ENCODE results near the gene COX6A2. TPM values are rescaled to one million over a fixed set of nuclear protein-coding genes. Genes with fewer than 3 reads are reported as not detected.

The COX6A2 gene
- total RNA-seq, 1 experiment from 2014 or later = not detected

DNA sequence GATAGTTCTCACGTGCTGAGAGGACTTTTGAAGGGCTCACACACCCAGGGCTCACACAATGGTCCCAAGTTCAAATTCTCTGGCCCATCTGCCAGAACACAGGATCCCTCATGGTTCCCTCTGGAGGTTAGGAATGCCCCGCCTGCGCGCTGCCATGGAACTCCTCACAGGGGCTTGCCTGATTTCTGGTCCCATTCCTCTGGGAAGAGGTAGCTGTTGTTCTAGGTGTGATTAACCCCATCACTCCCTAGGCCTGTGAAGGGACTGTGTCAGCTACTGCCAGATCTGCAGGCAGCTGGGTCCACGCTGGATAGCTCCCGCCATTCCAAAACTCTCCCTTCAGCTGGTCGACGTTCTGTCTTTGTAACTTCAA lies 28.8 kb upstream of the COX6A2 start:
- DNase-seq (ENCODE audit: low read depth, low spot score) (no peak), ATAC-seq (no peak)
- H3K9me3 ChIP-seq (ENCODE audit: control insufficient read depth, insufficient read depth, low read depth, low read length) = no peaks in the 10 kb centered on the region
- TSS peak; percentile 70 for BruUV-seq (replicated peaks)
- TF ChIP-seq TCF7L2 (IDR thresholded peaks at IDR 0.05; ENCODE audit: low read depth, low read length) = no peak
- TF ChIP-seq, protein P1, sequence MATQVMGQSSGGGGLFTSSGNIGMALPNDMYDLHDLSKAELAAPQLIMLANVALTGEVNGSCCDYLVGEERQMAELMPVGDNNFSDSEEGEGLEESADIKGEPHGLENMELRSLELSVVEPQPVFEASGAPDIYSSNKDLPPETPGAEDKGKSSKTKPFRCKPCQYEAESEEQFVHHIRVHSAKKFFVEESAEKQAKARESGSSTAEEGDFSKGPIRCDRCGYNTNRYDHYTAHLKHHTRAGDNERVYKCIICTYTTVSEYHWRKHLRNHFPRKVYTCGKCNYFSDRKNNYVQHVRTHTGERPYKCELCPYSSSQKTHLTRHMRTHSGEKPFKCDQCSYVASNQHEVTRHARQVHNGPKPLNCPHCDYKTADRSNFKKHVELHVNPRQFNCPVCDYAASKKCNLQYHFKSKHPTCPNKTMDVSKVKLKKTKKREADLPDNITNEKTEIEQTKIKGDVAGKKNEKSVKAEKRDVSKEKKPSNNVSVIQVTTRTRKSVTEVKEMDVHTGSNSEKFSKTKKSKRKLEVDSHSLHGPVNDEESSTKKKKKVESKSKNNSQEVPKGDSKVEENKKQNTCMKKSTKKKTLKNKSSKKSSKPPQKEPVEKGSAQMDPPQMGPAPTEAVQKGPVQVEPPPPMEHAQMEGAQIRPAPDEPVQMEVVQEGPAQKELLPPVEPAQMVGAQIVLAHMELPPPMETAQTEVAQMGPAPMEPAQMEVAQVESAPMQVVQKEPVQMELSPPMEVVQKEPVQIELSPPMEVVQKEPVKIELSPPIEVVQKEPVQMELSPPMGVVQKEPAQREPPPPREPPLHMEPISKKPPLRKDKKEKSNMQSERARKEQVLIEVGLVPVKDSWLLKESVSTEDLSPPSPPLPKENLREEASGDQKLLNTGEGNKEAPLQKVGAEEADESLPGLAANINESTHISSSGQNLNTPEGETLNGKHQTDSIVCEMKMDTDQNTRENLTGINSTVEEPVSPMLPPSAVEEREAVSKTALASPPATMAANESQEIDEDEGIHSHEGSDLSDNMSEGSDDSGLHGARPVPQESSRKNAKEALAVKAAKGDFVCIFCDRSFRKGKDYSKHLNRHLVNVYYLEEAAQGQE (IDR thresholded peaks at IDR 0.05; ENCODE audit: insufficient read depth in 1 of 2, low read depth in 2 of 2, low read length in 1 of 2) = 0 out of 4 replicates have a peak, but pooled peaks of 1 of the 2 experiments have one; percentile 28
- in situ Hi-C loops (cut with HindIII; ENCODE audit: low pct_unique_long_range_greater_than_20kb, low sequenced_read_pairs) (no loop called here), intact Hi-C loops (cut with micrococcal nuclease; ENCODE audit: unreplicated experiment) (loop anchor here (5.0 kb wide), 1 partner anchor 410 kb away; no protein-coding TSS in a partner anchor)
- H3K27ac ChIP-seq (ENCODE audit: low read length) = peak overlapping the region; percentile 94
- H3K36me3 ChIP-seq (ENCODE audit: control insufficient read depth, insufficient read depth, low read length) = no peaks in the 10 kb centered on the region
- H3K4me1 ChIP-seq (ENCODE audit: control insufficient read depth, insufficient read depth, low read length) = peaks cover 52% of the 10 kb centered on the region
- POLR2A ChIA-PET = interaction anchor here (0.6 kb wide), 1 partner anchor 658 kb away, joined by 9 read pairs; no protein-coding TSS in a partner anchor
- peak overlapping the region; percentile 78 to 93 for H3K4me3 ChIP-seq (ENCODE audit: low read depth in 2 of 2, low read length in 2 of 2)
- no peaks in the 10 kb centered on the region for H3K27me3 ChIP-seq (ENCODE audit: control insufficient read depth, insufficient read depth, low read length)
- CTCF ChIA-PET = no interaction called here

DNA sequence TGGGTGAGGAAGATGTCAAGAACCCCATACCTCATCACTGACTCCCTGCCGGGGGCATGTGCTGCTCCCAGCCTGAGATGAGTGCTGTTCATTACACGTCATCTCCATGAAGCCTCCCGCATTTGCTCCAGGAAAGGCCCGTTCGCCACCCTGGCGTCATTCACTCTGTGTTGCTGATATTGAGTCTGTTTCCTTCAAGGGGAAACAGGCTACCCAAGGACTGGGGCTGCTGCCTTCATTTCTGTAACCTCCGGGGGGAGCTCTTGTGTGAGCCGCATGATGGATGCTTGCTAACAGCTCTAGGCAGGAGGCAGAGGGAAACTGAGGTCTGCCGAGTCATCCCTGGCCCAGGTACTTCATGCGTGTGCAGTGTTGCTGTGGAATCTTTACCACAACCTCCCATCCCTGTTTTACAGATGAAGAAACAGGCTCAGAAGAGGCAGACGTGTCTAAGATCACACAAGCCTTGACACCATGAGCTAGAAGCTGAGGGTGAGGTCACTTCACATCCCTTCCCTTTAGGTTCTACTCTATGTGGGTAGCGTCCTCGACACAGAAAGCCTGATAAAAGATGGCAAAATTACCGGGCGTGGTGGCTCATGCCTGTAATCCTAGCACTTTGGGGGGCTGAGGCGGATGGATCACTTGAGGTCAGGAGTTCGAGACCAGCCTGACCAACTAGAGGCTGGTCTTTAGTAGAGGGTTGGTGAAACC lies 27.6 kb upstream of the COX6A2 start:
- BruUV-seq (replicated peaks) = TSS peak; percentile 32
- Histone ChIP-seq H3K9me3 (ENCODE audit: control insufficient read depth, insufficient read depth, low read depth, low read length) (no peaks in the 10 kb centered on the region), H3K27ac (ENCODE audit: low read length) (no peak overlapping the region), H3K4me1 (ENCODE audit: control insufficient read depth, insufficient read depth, low read length) (peaks cover 56% of the 10 kb centered on the region), H3K27me3 (ENCODE audit: control insufficient read depth, insufficient read depth, low read length) (no peaks in the 10 kb centered on the region), H3K36me3 (ENCODE audit: control insufficient read depth, insufficient read depth, low read length) (no peaks in the 10 kb centered on the region), H3K4me3 (ENCODE audit: low read depth in 2 of 2, low read length in 2 of 2) (no peak overlapping the region)
- TF ChIP-seq, protein P1 (IDR thresholded peaks at IDR 0.05; ENCODE audit: insufficient read depth in 1 of 2, low read depth in 2 of 2, low read length in 1 of 2) = no peak
- TF ChIP-seq TCF7L2 (IDR thresholded peaks at IDR 0.05; ENCODE audit: low read depth, low read length) = no peak
- TF ChIP-seq POLR2AphosphoS5 (IDR thresholded peaks at IDR 0.05; ENCODE audit: low read depth, low read length) = no peak
- TF ChIP-seq, protein P2, sequence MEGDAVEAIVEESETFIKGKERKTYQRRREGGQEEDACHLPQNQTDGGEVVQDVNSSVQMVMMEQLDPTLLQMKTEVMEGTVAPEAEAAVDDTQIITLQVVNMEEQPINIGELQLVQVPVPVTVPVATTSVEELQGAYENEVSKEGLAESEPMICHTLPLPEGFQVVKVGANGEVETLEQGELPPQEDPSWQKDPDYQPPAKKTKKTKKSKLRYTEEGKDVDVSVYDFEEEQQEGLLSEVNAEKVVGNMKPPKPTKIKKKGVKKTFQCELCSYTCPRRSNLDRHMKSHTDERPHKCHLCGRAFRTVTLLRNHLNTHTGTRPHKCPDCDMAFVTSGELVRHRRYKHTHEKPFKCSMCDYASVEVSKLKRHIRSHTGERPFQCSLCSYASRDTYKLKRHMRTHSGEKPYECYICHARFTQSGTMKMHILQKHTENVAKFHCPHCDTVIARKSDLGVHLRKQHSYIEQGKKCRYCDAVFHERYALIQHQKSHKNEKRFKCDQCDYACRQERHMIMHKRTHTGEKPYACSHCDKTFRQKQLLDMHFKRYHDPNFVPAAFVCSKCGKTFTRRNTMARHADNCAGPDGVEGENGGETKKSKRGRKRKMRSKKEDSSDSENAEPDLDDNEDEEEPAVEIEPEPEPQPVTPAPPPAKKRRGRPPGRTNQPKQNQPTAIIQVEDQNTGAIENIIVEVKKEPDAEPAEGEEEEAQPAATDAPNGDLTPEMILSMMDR (IDR thresholded peaks at IDR 0.05) = peak; percentile 75
- POLR2A ChIA-PET = interaction anchor here (0.6 kb wide), 2 partner anchors 21 to 254 kb away, joined by 3 to 9 read pairs; no protein-coding TSS in a partner anchor
- ATAC-seq (no peak), DNase-seq (ENCODE audit: low read depth, low spot score) (no peak)
- CTCF ChIA-PET = interaction anchor here (0.5 kb wide), 1 partner anchor 37 kb away, joined by 6 read pairs; no protein-coding TSS in a partner anchor
- intact Hi-C loops (cut with micrococcal nuclease; ENCODE audit: unreplicated experiment) = loop anchor here (5.0 kb wide), 1 partner anchor 412 kb away; no protein-coding TSS in a partner anchor
- in situ Hi-C loops (cut with HindIII; ENCODE audit: low pct_unique_long_range_greater_than_20kb, low sequenced_read_pairs) = no loop called here
